ENCODE measurements around the gene UBC. TPM values are rescaled to one million over a fixed set of nuclear protein-coding genes. Genes with fewer than 3 reads are reported as not detected.

Gene UBC
- total and polyA plus RNA-seq, 9 of the 15 experiments (the other 6 are each of a cell fraction or from before 2014, with no cell fraction given) = 533 to 1,153 (median 813) TPM

DNA sequence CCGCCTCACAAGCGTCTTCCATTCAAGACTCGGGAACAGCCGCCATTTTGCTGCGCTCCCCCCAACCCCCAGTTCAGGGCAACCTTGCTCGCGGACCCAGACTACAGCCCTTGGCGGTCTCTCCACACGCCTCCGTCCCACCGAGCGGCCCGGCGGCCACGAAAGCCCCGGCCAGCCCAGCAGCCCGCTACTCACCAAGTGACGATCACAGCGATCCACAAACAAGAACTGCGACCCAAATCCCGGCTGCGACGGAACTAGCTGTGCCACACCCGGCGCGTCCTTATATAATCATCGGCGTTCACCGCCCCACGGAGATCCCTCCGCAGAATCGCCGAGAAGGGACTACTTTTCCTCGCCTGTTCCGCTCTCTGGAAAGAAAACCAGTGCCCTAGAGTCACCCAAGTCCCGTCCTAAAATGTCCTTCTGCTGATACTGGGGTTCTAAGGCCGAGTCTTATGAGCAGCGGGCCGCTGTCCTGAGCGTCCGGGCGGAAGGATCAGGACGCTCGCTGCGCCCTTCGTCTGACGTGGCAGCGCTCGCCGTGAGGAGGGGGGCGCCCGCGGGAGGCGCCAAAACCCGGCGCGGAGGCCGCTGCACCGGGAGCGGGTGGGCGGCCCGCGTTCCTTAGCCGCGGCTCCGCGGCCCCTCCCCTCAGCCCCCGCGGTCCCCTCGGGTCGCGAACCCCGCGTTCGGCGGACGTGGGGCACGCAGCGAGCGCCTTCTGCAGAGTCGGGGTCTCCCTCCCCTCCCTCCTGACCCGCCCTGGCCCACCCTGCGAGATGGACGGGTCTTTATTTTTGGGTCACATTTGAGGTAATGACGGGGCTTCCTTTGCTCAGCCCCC is at the start of gene UBC (continued):
- no peak for TF ChIP-seq HIVEP1 (CRISPR knock-in tag; IDR thresholded peaks at IDR 0.05)
- TF ChIP-seq ZNF224 (CRISPR knock-in tag; IDR thresholded peaks at IDR 0.05) = peak; percentile 79; the same call in 1 of the 2 replicates
- TF ChIP-seq, protein P1, sequence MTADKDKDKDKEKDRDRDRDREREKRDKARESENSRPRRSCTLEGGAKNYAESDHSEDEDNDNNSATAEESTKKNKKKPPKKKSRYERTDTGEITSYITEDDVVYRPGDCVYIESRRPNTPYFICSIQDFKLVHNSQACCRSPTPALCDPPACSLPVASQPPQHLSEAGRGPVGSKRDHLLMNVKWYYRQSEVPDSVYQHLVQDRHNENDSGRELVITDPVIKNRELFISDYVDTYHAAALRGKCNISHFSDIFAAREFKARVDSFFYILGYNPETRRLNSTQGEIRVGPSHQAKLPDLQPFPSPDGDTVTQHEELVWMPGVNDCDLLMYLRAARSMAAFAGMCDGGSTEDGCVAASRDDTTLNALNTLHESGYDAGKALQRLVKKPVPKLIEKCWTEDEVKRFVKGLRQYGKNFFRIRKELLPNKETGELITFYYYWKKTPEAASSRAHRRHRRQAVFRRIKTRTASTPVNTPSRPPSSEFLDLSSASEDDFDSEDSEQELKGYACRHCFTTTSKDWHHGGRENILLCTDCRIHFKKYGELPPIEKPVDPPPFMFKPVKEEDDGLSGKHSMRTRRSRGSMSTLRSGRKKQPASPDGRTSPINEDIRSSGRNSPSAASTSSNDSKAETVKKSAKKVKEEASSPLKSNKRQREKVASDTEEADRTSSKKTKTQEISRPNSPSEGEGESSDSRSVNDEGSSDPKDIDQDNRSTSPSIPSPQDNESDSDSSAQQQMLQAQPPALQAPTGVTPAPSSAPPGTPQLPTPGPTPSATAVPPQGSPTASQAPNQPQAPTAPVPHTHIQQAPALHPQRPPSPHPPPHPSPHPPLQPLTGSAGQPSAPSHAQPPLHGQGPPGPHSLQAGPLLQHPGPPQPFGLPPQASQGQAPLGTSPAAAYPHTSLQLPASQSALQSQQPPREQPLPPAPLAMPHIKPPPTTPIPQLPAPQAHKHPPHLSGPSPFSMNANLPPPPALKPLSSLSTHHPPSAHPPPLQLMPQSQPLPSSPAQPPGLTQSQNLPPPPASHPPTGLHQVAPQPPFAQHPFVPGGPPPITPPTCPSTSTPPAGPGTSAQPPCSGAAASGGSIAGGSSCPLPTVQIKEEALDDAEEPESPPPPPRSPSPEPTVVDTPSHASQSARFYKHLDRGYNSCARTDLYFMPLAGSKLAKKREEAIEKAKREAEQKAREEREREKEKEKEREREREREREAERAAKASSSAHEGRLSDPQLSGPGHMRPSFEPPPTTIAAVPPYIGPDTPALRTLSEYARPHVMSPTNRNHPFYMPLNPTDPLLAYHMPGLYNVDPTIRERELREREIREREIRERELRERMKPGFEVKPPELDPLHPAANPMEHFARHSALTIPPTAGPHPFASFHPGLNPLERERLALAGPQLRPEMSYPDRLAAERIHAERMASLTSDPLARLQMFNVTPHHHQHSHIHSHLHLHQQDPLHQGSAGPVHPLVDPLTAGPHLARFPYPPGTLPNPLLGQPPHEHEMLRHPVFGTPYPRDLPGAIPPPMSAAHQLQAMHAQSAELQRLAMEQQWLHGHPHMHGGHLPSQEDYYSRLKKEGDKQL (CRISPR knock-in tag; IDR thresholded peaks at IDR 0.05; ENCODE audit: borderline replicate concordance) = peak; percentile 95; the same call in 1 of the 2 replicates
- peak; percentile 25 for TF ChIP-seq ZBTB17 (CRISPR knock-in tag; IDR thresholded peaks at IDR 0.05)
- TF ChIP-seq, protein P2, sequence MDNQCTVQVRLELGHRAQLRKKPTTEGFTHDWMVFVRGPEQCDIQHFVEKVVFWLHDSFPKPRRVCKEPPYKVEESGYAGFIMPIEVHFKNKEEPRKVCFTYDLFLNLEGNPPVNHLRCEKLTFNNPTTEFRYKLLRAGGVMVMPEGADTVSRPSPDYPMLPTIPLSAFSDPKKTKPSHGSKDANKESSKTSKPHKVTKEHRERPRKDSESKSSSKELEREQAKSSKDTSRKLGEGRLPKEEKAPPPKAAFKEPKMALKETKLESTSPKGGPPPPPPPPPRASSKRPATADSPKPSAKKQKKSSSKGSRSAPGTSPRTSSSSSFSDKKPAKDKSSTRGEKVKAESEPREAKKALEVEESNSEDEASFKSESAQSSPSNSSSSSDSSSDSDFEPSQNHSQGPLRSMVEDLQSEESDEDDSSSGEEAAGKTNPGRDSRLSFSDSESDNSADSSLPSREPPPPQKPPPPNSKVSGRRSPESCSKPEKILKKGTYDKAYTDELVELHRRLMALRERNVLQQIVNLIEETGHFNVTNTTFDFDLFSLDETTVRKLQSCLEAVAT (IDR thresholded peaks at IDR 0.05) = peak; percentile 85 to 96
- no peak for TF ChIP-seq ZNF133 (CRISPR knock-in tag; IDR thresholded peaks at IDR 0.05)
- TF ChIP-seq SMARCE1 (IDR thresholded peaks at IDR 0.05) = peak; percentile 63; the same call in 1 of the 2 replicates
- TF ChIP-seq ZNF354B (CRISPR knock-in tag; IDR thresholded peaks at IDR 0.05) = no peak
- no peak for TF ChIP-seq TFAM (CRISPR knock-in tag; conservative IDR thresholded peaks at IDR 0.05)
- peak; percentile 77 for TF ChIP-seq SAP30 (IDR thresholded peaks at IDR 0.05; ENCODE audit: borderline replicate concordance, insufficient read depth, low read depth, low read length, poor library complexity, severe bottlenecking)
- TF ChIP-seq NCOA2 (IDR thresholded peaks at IDR 0.05; ENCODE audit: partially characterized antibody in 2 of 2) = no peak
- no peak for TF ChIP-seq ZNF785 (CRISPR knock-in tag; IDR thresholded peaks at IDR 0.05)
- TF ChIP-seq RBM17 (IDR thresholded peaks at IDR 0.05; ENCODE audit: borderline replicate concordance, low read depth, low read length) = no peak
- no peak; the same call in 1 of the 2 replicates for TF ChIP-seq CBFA2T2 (conservative IDR thresholded peaks at IDR 0.05)
- peak; percentile 82 for TF ChIP-seq SRSF7 (optimal IDR thresholded peaks at IDR 0.05; ENCODE audit: low read depth, low read length)
- no peak; the same call in 1 of the 2 replicates for TF ChIP-seq ATF1 (CRISPR knock-in tag; IDR thresholded peaks at IDR 0.05)
- TF ChIP-seq ATF1 (tag; IDR thresholded peaks at IDR 0.05) = peak; percentile 99
- TF ChIP-seq CCNT2 (IDR thresholded peaks at IDR 0.05; ENCODE audit: borderline replicate concordance, extremely low read depth, insufficient read length, low read depth, low read length) = peak; percentile 97
- no peak for TF ChIP-seq ETS2 (tag; IDR thresholded peaks at IDR 0.05; ENCODE audit: borderline replicate concordance, poor library complexity, severe bottlenecking)
- no peak for TF ChIP-seq SIRT6 (IDR thresholded peaks at IDR 0.05; ENCODE audit: low read depth, low read length)
- TF ChIP-seq TAF7 (tag; IDR thresholded peaks at IDR 0.05) = peak; percentile 97
- no peak for TF ChIP-seq MCM5 (IDR thresholded peaks at IDR 0.05; ENCODE audit: low read depth)

Measured in K562 (cell line).